HG02884 (cell line): ENCODE measurements around the gene DOCK4.

Source experiments
- ATAC-seq: cut with Tn5 transposase; IDR thresholded peaks from one replicate; pipeline ENCODE4 v1.9.1; 2021; ENCODE audit warnings: mild to moderate bottlenecking, moderate library complexity; ENCODE audit not compliant: unreplicated experiment

Gene DOCK4

GRCh38 chr7:112223310-112223709 lies 17.1 kb upstream of the DOCK4 start:
- ATAC-seq: no peak

DNA sequence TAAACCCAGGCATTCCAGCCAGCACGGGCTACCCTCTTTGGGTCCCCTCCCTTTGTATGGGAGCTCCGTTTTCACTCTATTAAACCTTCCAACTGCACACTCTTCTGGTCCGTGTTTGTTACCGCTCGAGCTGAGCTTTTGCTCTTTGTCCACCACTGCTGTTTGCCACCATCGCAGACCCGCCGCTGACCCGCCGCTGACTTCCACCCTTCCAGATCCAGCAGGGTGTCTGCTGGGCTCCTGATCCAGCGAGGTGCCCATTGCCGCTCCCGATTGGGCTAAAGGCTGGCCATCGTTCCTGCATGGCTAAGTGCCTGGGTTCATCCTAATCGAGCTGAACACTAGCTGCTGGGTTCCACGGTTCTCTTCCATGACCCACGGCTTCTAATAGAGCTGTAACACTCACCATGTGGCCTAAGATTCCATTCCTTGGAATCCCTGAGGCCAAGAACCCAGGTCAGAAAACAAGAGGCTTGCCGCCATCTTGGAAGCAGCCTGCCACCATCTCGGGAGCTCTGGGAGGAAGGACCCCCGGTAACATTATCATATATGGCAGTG lies 14.8 kb upstream of the DOCK4 start:
- no peak for ATAC-seq

DNA sequence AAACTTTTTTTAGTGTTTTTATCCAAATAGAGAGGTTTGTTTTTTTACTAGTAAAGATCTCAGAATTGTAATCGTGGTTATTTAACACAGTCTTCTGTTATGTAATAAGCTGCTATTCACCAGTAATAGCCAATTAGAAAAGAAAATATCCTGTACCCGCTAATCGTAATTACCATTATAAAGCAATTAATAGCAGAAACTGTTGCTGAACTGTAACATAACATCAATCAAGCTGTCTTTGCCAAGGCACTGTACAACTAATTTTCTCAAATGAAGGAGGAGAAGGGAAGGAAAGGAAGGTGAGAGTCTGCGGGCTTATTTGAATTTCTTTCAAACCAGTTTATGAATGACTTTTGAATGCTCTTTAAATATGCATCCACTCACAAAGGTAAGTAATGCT lies 9.6 kb upstream of the DOCK4 start:
- ATAC-seq: no peak

DNA sequence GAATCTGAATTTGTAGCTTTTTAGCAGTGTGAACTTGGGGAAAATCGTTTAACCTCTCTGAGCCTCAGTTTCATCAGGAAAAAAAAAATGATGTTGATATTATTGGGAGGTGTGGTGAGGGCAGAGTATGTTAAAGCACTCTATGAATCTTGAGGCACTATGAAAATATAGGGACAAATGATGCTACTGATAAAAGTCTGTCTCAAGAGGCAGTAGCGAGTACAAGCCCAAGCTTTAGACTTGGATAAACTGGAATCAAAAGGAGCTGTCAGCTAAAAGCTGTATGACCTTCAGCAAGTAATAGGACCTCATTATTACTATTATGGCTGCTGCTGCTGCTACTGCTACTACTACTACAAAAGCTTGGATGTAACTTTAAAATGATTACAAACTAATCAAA lies 8.7 kb upstream of the DOCK4 start:
- ATAC-seq: no peak

GRCh38 chr7:112214268-112214667 lies 8.1 kb upstream of the DOCK4 start:
- ATAC-seq: no peak

DNA sequence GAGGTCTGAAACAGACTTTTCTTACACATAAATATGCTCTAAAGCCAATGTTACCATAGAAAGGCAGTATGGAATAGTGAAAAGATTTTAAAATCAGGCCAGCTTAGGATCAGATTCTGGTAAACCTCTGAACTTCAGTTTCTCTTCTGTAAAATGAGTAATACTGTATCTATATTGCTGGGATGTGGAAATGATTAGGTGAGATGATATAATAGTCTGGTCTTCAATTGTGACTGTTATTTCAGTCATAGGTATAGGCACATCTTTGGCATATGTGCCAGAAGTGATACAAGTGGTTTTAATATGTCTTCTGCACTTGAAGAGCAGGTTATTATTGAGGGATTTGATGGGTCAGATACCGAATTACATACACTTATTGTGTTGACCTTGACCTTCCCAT lies 7.5 kb upstream of the DOCK4 start:
- no peak for ATAC-seq

DNA sequence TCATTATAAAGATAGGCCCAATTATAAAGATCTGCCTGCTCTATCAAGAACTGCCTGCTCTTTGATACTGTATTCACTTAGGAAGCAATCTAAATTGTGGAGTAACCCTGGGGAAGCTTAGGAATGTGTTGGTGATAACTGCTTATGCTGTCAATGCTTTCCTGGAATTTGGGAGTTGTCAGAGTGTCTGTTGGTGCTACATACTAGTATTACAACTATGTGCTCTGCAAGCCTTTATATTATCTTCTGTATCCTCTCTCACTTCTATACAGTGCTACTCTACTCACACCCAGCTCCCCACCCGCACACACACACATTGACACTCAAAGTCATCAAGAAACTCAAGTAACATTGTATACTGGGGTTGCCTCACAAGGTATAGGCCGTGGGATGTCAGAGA lies 6.4 kb upstream of the DOCK4 start:
- no peak for ATAC-seq

DNA sequence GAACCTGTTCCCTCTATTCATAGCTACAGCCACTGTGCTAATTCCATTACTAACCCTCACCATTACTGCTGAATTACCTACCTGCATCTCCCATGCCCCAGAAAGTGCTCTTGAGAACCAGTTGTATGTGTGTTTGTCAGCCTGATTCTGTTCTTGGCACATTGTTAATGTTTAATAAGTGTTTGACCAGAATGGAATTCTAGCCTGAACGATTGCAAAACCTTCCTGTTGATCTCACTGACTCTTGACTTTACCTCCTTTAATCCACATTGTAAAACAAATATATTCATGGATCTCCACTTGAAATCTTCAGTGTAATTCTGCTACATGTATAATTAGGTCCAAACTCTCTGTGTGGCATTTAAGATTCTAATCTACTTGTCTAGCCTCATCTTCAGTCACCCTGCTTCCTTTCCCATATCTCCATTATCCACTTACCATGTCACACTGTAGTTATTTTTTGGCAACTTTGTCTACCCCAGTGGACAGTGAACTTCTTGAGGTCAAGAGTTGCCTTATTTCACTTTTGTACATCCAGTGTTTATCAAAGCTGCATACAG lies 5.2 kb upstream of the DOCK4 start:
- no peak for ATAC-seq

GRCh38 chr7:112207765-112208164 lies 1.6 kb upstream of the DOCK4 start:
- no peak for ATAC-seq

- ATAC-seq: no peak
These were observed 893 bp upstream of the DOCK4 start for GRCh38 chr7:112206991-112207592.

GRCh38 chr7:112205343-112206237 lies 609 bp downstream of the DOCK4 start:
- ATAC-seq: peak; percentile 6

GRCh38 chr7:112204499-112205342 lies 1.5 kb downstream of the DOCK4 start:
- ATAC-seq: no peak

GRCh38 chr7:112203365-112203739 lies 2.8 kb downstream of the DOCK4 start:
- ATAC-seq: no peak

- ATAC-seq: no peak
These were observed 3.4 kb downstream of the DOCK4 start for GRCh38 chr7:112202816-112203215.

DNA sequence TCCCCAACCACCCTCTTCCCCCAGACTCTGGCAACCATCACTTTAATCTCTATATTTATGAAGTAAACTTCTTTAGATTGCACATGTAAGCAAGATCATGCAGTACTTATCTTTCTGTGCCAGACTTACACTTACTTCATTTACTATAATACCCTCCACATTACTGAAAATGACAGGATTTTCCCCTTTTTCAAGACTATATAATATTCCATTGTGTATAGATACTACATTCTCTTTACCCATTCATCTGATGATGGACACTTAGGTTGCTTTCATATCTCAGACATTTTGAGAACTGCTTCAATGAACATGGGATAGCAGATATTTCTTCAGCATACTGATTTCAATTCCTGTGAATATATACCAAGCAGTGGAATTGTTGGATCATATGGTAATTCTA lies 4.4 kb downstream of the DOCK4 start:
- no peak for ATAC-seq

DNA sequence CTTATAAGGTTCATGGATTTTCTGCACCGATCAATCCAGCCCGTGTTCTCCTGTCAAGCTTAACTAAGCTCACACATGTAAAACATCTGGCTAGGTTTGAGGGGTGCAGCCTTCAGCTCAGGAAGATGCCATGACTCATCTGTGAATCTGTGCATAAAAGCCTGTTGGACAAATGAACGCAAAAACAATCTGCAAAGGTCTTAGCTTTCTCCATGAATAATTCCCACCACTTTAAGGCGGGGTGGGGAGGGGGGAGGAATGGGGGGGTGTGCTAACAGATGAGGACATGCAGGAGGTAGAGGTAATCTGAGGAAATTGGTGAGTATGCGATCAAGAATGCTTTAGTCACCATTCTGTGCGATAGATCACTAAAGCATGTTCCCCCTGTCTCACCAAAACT lies 4.8 kb downstream of the DOCK4 start:
- no peak for ATAC-seq

DNA sequence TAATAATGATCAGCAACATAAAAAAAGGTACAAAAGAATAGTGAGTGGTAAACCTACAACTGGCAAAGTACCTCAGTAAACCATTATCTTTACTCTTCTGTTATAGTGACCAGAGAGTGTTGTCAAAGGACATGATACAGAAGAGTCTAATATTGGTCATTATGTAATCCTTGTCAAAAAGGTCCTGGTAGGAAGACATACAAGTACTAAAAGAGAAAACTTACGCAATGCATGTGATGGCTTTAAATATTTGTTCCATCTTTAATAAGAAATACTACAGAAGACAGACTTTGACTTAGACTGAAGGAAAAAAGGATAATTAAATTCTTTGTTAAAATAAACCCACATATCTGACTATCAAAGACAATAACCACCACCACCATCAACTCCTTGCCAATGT lies 6.5 kb downstream of the DOCK4 start:
- ATAC-seq: no peak

DNA sequence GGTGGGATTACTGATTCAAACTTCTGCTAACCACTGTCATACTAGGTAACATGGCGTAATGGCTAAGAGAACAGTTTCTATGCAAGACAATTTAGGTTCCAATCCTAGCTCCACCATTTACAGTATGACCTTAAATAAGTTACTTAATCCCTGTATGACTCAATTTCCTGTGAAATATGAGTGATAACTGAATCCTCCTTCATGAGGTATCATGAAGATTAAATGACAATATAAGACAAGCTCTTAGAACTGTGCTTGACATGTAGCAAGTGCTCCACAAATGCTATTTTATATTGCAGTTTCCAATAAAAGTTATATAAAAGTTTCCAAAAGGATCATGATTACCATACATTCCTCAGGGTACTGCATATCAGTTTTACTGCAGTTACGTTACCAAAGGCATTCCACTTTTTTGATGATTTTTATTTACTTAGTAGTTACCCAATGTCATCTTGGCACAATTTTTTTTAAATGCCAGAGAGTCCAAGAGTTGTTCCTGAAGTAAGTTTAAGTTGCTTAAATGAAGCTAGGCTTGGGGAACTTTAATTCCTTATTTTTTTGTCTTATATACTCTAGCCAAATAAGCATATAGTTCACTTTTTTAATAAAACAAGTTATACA lies 7.1 kb downstream of the DOCK4 start:
- no peak for ATAC-seq

DNA sequence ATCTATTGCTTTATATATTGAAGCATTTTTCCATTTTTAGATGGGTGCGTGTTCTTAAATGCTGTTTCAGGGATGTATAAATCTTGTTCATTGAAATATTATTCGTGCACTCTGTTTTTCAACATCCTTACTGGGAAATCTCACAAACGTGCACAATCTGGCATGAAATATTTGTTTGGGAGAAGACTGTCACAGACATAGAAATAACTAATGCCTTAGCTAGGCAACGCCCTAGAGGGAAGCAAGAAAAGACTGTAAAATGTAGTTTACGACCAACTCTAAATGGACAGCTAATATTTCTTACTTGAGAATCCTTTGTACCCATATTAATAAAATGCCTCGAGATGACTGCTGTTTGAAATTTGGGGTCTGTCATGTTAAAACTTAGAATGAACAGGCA lies 8.9 kb downstream of the DOCK4 start:
- no peak for ATAC-seq

DNA sequence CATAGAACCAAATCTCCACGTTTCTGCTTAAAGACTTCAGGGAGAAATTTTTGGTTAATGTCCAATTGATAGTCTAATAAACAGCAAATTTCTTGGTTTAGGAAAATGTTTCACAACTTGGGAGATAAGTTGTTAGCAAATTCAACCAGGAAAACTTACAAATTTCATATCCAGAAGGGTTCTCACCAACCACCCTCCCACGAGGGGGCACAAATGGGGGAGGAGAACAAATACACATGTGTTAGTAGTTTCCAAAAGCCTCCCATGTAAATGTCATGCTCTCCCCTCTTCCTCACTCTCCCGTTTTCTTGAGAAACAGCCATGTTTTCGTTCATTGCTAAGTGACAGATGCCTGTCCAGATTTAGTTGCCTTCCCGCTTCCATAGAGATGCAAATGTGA lies 10.5 kb downstream of the DOCK4 start:
- ATAC-seq: no peak
